HTR-8/SVneo (cell line): ENCODE results near the gene MAPK6.
A peak's percentile ranks its signal among the peaks of the same experiment; 100 is the strongest.

Source experiments
- DNase-seq: peaks from one replicate; pipeline ENCODE4 v3.0.0; 2011; ENCODE audit warnings: low spot score, mixed read lengths; ENCODE audit not compliant: insufficient read length
- FAIRE-seq: peaks from 2 replicates; lab custom pipeline; 2011; peaks lifted over from hg19 to GRCh38; lab: Jason Lieb, UNC

The MAPK6 gene

GRCh38 chr15:52008698-52009434, 10.2 kb upstream of the MAPK6 start:
- DNase-seq (no peak), FAIRE-seq (no peak)

- FAIRE-seq (no peak), DNase-seq (no peak)
These were observed 8.1 kb upstream of the MAPK6 start for GRCh38 chr15:52010633-52011595.

- no peak for FAIRE-seq
- DNase-seq = no peak
These were observed 7.3 kb upstream of the MAPK6 start for GRCh38 chr15:52011711-52012144.

GRCh38 chr15:52012210-52012609, 6.8 kb upstream of the MAPK6 start:
- FAIRE-seq = no peak

GRCh38 chr15:52013151-52013791, 5.7 kb upstream of the MAPK6 start:
- peak; percentile 53 for DNase-seq
- no peak for FAIRE-seq

More at GRCh38 chr15:52012210-52012609, 6.8 kb upstream of the MAPK6 start:
- no peak for DNase-seq

- no peak for DNase-seq
- FAIRE-seq = no peak
These were observed 4.4 kb upstream of the MAPK6 start for GRCh38 chr15:52014616-52015015.

GRCh38 chr15:52016316-52016715, 2.7 kb upstream of the MAPK6 start:
- DNase-seq = no peak
- no peak for FAIRE-seq

GRCh38 chr15:52018244-52018643, 775 bp upstream of the MAPK6 start:
- DNase-seq (peak; percentile 31), FAIRE-seq (no peak)

- DNase-seq (peak; percentile 61), FAIRE-seq (no peak)
These were observed 588 bp downstream of the MAPK6 start for GRCh38 chr15:52019394-52020220.

- no peak for FAIRE-seq
These were observed 1.4 kb downstream of the MAPK6 start for GRCh38 chr15:52020221-52021085.

GRCh38 chr15:52021128-52021671, 2.2 kb downstream of the MAPK6 start:
- peak; percentile 75 for DNase-seq

More at GRCh38 chr15:52020221-52021085, 1.4 kb downstream of the MAPK6 start:
- DNase-seq = no peak

GRCh38 chr15:52021892-52022540, 3.0 kb downstream of the MAPK6 start:
- no peak for DNase-seq
- FAIRE-seq = no peak

More at GRCh38 chr15:52021128-52021671, 2.2 kb downstream of the MAPK6 start:
- FAIRE-seq = no peak

- no peak for DNase-seq
- FAIRE-seq = no peak
These were observed 4.3 kb downstream of the MAPK6 start for GRCh38 chr15:52023169-52023922.

- DNase-seq (no peak), FAIRE-seq (no peak)
These were observed 9.5 kb downstream of the MAPK6 start for GRCh38 chr15:52028431-52029093.

- FAIRE-seq = no peak
- DNase-seq = no peak
These were observed 11.0 kb downstream of the MAPK6 start for GRCh38 chr15:52030010-52030409.

GRCh38 chr15:52031556-52031955, 12.5 kb downstream of the MAPK6 start:
- DNase-seq (no peak), FAIRE-seq (no peak)
